Erythroblast (primary cell): ENCODE data around the gene CAPS.

Experiments
- DNase-seq, 2 experiments: peaks; one replicate each; lab custom pipeline; 2025; lab: John Stamatoyannopoulos, UW
- GATA1 ChIP-seq: IDR thresholded peaks from 2 replicates; pipeline ENCODE4 v1.6.1; 2011; ENCODE audit warnings: low read depth, mild to moderate bottlenecking, control low read depth, low read length, moderate library complexity
- POLR2A ChIP-seq: IDR thresholded peaks from 2 replicates; pipeline ENCODE4 v1.6.1; 2011; ENCODE audit warnings: mild to moderate bottlenecking, low read length

Gene CAPS

DNA sequence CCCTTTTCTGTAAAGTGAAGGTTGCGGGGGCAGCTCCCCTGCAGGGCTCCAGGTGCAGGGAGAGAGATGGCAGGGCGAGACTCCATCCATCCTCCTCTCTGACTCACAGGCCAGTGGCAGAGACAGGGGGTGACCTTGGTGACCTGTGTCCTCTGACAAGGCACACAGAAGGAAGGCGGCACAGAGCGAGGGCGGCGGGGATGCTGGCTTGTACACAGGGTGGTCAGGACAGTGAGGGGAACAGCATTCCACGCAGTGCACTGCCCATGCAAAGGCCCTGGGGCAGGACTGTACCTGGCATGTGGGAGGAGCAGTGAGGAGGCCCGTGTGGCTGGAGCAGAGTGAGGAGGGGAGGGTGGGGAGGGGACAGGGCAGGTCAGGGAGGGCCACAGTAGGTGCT lies 18.2 kb upstream of the CAPS start:
- no peak for DNase-seq
- no peak for TF ChIP-seq POLR2A
- no peak for TF ChIP-seq GATA1

DNA sequence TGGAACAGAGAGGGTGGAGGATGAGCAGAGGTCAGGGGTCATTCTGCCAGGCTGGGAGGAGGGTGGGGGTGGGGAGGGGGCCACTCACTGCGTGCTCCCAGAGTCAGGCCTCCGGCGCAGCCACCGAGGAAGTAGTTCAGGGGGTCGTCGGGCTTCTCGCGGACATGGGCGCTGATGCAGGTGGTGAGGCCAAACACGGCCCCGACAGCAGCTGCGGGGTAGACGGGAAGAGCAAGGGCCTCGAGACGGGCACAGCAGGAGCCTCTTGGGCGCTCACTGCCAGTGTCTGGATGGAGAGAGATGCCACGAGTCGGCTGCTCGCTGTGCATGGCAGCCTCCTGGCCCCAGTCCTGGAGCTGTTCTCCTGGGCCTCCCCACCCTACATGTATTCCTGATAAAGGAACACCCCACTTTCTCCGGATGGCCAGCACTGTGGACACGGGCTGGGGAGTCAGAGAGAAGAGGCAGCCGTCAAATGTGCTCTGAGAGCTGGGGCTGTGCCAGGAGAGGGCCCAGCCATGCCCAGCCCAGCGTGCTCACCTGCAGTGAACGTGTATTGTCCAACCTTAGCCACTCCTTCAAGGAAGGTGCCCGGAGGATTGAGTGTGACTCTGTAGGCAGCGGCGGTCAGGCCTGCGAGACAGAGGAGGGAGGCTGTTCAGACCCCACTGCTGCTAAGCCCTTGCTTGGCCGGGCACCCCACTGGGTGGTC lies 17.5 kb upstream of the CAPS start:
- no peak for DNase-seq
- TF ChIP-seq GATA1 (no peak), POLR2A (no peak)

DNA sequence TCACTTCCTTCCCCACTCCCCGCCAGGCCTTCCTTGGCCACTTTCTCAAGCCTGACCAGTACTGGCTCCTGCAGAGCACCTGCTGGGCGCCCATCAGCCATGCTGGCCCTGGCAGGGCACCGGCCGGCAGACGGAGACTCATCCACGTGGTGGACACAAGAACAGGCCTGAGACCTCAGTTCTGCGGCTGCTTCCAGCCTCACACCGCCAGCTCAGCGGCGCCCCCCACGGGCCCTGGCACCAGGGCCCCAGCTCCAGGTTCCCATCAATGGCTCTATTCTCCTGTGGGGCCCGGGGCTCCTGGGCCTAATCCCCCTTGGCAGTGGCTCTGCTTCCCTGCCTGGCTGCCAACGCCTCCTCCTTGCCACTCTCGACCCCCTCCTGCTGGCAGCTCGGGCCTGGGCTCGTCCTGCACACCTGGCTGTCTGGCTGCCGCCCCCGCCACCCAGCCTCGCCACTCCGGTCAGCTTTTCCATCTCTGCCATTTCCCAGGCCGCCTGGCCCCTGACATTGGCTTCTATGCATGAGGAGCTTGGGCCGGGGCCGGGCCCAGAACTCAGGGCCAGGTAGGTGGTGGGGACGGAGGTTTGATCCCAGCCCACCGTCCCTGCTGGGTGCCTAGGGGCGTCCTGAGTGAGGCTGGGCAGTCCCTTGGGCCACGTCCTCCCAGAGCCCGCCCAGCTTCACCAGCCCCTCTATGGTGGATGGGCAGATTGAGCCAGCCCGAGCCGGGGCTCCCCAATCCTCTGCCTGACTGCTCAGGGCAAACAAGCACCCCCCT lies 16.7 kb upstream of the CAPS start:
- TF ChIP-seq GATA1 (no peak), POLR2A (no peak)
- DNase-seq = no peak

DNA sequence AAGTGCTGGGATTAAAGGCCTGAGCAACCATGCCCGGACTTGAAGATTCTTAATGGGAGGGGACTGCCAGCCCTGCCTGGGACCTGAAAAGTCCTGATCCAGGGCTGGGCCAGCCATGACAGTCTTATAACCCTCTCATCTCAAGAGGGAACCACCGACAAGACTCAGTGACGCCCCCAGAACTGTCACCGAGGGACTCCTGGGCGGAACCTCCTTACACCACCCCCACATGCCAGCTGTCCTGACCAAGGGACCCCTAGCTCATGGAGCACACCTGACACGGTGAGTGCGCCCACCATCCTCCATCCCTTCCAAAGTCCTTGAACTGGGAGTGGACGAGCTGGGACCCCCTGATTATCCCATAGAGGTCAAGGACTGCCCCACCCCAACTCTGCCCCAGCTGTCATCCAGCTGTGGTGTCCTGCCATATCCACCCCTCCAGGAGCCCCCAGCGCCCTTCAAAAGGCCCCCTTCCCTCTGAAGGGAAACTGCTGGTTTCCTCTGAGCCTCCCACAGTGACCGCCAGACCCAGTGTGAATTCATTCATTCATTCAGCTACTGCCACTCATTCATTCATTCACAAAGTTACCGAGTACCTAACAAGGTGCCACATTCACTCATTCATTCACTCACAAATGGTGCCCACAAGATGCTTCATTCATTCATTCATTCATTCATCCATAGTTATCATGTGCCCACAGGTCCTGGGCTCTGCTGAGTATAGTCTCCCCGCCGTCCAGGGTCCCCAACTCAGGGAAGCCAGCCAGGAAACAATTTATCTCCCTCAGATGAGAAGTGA lies 14.1 kb upstream of the CAPS start:
- DNase-seq = no peak
- no peak for TF ChIP-seq POLR2A
- no peak for TF ChIP-seq GATA1

DNA sequence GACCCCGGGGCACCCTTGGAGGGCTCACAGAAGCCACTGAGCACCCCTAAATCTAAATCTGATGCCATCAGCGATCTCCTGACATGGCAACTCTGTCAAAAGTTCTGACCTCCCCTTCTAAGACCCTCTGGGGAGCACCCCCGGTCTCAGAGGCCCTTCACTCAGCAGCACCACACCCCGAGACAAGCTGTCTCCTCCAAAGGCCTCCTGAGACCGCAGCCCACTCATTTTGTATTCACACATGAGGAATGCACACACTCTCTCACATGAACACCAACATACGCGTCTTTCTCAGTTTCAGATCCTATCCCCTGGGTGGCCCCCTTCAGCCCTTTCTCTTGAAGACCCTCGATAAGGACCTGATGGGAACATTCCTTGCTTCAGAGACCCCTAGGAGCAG lies 13.1 kb upstream of the CAPS start:
- TF ChIP-seq GATA1 (no peak), POLR2A (no peak)
- no peak for DNase-seq

DNA sequence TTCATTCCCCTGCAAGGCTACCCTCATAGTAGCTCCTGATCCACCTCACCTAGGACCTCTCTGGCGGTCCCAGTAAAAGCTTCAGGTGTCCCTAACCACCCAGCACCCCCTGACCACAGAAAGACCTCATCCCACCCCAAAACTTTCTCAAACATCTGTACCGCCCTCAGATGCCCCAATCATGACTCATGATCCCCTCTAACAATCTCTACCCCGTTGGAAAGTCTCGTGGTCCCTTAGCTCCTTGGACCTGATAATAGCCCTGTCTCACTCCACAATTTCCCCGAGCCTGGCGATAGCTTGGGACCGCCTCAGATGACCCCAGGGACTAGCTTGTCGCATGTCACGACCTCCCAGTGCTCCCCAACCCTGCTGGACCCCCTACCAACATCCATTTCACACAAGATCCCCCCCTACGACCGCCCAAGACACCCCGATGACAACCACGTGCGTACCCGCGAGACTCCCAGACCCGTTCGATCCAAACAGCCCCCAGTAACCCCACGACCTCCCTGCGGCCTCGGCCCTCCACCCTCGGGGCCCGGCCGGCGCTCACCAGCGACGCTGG lies 10.9 kb upstream of the CAPS start:
- DNase-seq = peak; percentile 73 to 79
- TF ChIP-seq GATA1 (no peak), POLR2A (no peak)

DNA sequence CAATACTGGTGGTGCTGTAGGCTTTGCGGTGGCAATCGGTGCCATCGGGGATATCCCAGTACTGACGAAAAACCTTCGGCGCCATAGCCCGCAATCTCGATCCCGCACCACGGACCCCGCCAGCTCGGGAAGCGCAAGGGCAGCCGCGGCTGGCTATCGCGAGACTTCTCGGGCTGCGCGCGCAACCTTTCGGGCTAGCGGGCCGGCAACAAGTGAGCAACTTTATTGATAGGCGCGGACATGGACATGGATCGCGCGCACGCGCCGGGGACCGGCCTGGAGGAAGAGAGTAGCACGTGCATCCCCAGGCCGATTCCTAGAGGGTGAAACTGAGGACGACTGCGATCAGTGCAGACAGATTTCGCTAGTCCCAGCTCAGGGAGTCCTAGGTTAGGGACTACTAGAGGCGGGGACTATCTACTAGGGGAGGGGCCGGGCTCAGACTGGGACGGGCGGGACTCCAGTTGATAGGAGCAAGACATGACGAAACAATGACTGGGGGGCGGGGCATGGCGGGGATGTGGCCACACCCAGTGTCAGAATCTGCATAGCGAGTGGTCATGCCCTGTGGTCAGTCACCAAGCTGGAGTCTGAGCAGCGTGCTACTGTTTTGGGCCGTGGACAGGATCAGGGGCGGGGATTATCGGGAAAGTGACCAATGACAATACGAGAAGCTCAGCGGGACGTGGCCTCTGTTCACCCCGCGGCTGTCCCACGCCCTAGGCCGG lies 10.3 kb upstream of the CAPS start, which contains the start of gene NDUFA11:
TSS of gene NDUFA11 (minus strand) at position 167 of the 728 bp plus-strand sequence. CDS start at position 85, 82 bp downstream.
- no peak for TF ChIP-seq GATA1
- peak; percentile 71 for TF ChIP-seq POLR2A
- peak; percentile 100 for DNase-seq

DNA sequence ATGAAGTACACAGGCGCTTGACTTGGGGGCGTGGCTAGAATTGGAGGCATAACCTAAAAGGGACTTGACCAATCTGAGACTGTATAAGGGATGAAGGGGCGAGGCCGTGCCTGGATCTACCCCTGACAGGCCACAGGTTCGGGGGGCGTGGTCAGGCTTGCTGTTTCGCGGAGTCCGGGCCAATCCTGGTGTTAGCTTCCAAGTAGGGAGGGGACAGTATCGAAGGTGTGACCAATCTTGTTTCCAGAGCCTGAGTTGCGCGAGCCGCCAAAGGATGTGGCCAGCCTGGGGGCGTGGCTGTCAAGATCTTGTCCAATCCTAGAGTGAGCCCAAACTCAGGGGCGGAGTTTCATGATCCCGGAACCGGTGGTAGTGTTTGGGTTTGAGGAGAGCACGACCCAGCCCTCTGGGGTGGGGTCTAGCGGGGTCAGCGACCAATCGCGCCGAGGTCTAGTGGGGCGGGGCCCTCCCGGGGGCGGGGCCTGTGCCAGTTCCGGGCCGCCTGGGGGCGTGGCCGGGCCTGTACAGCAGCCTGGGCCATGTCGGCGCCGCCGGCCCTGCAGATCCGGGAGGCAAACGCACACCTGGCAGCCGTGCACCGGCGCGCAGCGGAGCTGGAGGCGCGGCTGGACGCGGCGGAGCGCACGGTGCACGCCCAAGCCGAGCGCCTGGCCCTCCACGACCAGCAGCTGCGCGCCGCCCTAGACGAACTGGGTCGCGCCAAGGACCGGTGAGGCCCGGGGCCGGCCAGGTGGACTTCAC lies 9.5 kb upstream of the CAPS start, which contains the start of gene VMAC:
TSS of gene VMAC (plus strand) at position 521 of the 762 bp plus-strand sequence. CDS start at position 540, 19 bp downstream.
- TF ChIP-seq POLR2A (no peak), GATA1 (no peak)
- DNase-seq = peak; percentile 100

DNA sequence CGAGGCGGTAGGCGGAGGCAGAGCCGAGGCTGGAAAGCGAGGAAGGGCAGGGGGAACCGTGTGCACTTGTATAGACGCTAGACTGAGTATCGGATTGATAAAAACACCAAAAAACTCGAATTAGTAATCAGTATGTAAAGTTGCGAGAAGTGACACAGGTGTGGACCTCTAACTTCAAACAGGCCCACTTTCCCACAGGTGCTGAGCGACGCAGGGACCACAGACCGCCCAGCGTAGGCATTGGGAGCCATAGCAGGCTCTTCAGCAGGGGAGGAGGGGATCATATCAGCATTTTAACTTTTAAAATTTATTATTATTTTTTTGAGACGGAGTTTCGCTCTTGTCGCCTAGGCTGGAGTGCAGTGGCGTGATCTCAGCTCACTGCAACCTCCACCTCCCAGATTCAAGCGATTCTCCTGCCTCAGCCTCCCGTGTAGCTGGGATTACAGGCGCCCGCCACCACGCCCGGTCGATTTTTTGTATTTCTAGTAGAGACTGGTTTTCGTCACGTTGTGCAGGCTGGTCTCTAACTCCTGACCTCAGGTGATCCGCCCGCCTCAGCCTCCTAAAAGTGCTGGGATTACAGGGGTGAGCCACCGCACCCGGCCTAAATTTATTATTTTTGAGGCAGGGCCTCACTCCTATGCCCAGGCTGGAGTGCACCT lies 8.8 kb upstream of the CAPS start:
- TF ChIP-seq GATA1 (no peak), POLR2A (no peak)
- DNase-seq = no peak

DNA sequence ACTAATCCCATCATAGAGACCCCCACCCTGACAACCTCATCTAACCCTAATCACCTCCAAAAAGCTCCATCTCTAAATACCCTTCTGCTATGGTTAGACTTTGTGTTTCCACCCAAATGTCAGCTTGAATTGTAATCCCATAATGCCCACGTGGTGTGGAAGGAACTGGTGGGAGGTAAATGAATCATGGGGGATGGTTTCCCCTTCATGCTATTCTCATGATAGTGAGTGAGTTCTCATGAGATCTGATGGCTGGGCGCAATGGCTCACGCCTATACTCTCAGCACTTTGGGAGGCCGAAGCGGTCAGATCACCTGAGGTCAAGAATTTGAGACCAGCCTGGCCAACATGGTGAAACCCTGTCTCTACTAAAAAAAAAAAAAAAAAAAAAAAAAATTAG lies 6.8 kb upstream of the CAPS start:
- DNase-seq = no peak

DNA sequence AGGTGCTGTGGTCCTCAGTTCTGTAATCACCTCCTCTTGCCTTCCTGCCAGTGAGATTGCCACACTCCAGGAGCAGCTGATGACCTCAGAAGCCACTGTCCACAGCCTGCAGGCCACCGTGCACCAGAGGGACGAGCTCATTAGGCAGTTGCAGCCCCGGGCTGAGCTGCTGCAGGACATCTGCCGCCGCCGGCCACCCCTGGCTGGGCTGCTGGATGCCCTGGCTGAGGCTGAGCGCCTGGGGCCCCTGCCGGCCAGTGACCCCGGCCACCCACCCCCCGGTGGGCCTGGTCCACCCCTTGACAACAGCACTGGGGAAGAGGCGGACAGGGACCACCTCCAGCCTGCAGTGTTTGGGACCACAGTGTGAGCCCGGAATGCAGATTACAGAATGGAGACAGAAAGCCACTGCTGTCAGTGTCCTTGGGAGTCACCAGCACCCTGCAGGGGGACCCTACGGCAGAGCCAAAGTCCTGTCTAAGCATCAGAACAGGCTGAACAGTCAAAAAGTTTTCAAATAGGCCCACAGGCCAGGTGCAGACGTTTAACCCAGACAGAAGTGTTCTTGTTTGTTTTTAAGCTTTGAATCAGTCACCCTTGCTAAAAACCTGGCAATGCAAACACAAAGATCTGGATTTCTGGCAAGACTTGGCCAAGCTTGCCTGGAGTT lies 5.1 kb upstream of the CAPS start:
- no peak for TF ChIP-seq POLR2A
- no peak for TF ChIP-seq GATA1
- no peak for DNase-seq

More for the DNA sequence above, 6.8 kb upstream of the CAPS start:
- TF ChIP-seq POLR2A = no peak
- no peak for TF ChIP-seq GATA1
